ENCODE measurements around the gene SLC9A1. TPM values are rescaled to one million over a fixed set of nuclear protein-coding genes. Genes with fewer than 3 reads are reported as not detected.

Gene SLC9A1
- total and polyA plus RNA-seq, 2 donors (not counting 1 experiment from before 2014, with no cell fraction given) = 7.3 to 22.5 TPM

DNA sequence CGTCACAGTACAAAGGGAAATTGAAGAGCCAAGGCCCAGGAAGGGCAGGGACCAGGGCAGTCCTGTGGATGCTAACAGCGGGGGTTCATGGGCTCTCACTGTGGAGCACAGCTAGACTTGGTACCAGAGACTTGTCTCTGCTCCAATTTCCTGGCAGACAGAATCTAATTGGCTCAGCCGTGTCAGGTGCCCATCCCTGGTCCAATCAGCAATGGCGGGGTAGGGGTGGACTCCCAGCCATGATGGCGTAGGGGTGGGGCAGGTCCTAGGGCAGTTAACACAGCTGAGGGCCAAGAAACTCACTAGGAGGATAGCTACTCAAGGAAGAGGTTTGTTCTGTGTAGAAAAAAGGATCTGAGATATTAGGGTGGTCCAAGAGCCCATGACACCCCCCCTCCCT lies 102.4 kb downstream of the SLC9A1 start:
- ATAC-seq (ENCODE audit: low read depth) (no peak), DNase-seq (no peak)
- H3K27ac ChIP-seq (ENCODE audit: low read length in 2 of 2) = no peak overlapping the region
- intact Hi-C loops (cut with micrococcal nuclease) = no loop called here
- no peak overlapping the region for H3K4me3 ChIP-seq (ENCODE audit: control extremely low read depth in 1 of 5, extremely low read depth in 1 of 5, insufficient read depth in 1 of 5, low read depth in 2 of 5, low read length in 4 of 5)
- H3K36me3 ChIP-seq (replicated peaks in 1 of 2; ENCODE audit: control extremely low read depth in 1 of 2, control insufficient read depth in 1 of 2, extremely low read depth in 1 of 2, insufficient read depth in 2 of 2, low read length in 1 of 2) = no peaks in the 10 kb centered on the region
- H2AFZ ChIP-seq (ENCODE audit: insufficient read depth, low read depth, low read length, poor library complexity, severe bottlenecking) = no peak overlapping the region
- no peak for TF ChIP-seq EZH2 (IDR thresholded peaks at IDR 0.05; ENCODE audit: borderline replicate concordance, insufficient read depth, low read depth, low read length, poor library complexity, severe bottlenecking)
- TF ChIP-seq, protein P1, sequence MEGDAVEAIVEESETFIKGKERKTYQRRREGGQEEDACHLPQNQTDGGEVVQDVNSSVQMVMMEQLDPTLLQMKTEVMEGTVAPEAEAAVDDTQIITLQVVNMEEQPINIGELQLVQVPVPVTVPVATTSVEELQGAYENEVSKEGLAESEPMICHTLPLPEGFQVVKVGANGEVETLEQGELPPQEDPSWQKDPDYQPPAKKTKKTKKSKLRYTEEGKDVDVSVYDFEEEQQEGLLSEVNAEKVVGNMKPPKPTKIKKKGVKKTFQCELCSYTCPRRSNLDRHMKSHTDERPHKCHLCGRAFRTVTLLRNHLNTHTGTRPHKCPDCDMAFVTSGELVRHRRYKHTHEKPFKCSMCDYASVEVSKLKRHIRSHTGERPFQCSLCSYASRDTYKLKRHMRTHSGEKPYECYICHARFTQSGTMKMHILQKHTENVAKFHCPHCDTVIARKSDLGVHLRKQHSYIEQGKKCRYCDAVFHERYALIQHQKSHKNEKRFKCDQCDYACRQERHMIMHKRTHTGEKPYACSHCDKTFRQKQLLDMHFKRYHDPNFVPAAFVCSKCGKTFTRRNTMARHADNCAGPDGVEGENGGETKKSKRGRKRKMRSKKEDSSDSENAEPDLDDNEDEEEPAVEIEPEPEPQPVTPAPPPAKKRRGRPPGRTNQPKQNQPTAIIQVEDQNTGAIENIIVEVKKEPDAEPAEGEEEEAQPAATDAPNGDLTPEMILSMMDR (IDR thresholded peaks at IDR 0.05) = no peak
- H3K27me3 Mint-ChIP-seq = no peaks in the 10 kb centered on the region
- H3K4me1 Mint-ChIP-seq = no peaks in the 10 kb centered on the region
- H3K9me3 ChIP-seq (ENCODE audit: control extremely low read depth in 1 of 3, control insufficient read depth in 2 of 3, insufficient read depth in 1 of 3, low read length in 2 of 3) = peaks cover 0 to 3% (median 0%) of the 10 kb centered on the region in 3 donors
- H3K4me2 ChIP-seq (replicated peaks; ENCODE audit: low read depth, low read length, poor library complexity, severe bottlenecking) = no peak overlapping the region
- no peak overlapping the region for H3K4me3 Mint-ChIP-seq
- no peaks in the 10 kb centered on the region for H3K27me3 ChIP-seq (replicated peaks in 1 of 4; ENCODE audit: control extremely low read depth in 1 of 4, control insufficient read depth in 3 of 4, insufficient read depth in 4 of 4, low read length in 3 of 4)
- no peaks in the 10 kb centered on the region for H3K79me2 ChIP-seq (ENCODE audit: control insufficient read depth, insufficient read depth, low read length)
- H3K9me3 Mint-ChIP-seq (ENCODE audit: insufficient read depth) = no peaks in the 10 kb centered on the region
- H3K27ac Mint-ChIP-seq = no peak overlapping the region
- 97% methylated on average over 5 of the region's 5 CpGs for WGBS (ENCODE audit: insufficient coverage)
- ChIA-PET POLR2A (interaction anchor here (0.5 kb wide), 1 partner anchor 14 kb away, joined by 6 read pairs; no protein-coding TSS in a partner anchor), CTCF (interaction anchor here (0.6 to 5.9 kb wide), 4 partner anchors 8 to 238 kb away, joined by 3 to 61 read pairs (median 4); no protein-coding TSS in a partner anchor)
- no peaks in the 10 kb centered on the region for H4K20me1 ChIP-seq (ENCODE audit: control insufficient read depth, insufficient read depth, low read length, poor library complexity, severe bottlenecking)
- no peak overlapping the region for H3K9ac ChIP-seq (ENCODE audit: low read length)
- H3K4me1 ChIP-seq (ENCODE audit: control insufficient read depth in 2 of 2, insufficient read depth in 2 of 2, low read length in 2 of 2) = no peaks in the 10 kb centered on the region

DNA sequence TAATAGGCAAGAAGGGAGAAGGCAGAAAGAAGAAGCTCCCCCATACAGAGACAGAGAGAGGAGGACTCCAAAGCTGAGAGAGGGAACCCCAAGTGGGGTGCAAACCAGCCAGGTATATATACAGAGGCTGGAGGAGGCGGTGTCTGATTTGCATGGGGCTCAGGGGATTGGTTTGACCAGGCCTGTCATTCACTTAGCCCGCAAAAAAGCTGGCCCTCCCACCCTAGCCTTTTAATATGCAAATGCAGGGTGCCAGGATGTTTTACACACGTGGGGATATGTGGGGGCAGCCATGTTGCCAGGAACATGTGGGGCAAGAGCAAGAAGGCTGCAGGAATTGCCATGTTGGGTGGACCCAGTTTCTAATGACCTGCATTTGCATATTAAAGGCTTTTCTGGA lies 105.3 kb downstream of the SLC9A1 start:
- CTCF ChIA-PET = interaction anchor here (1.0 kb wide), 1 partner anchor 52 kb away, joined by 9 read pairs; no protein-coding TSS in a partner anchor

More for the DNA sequence above, 105.3 kb downstream of the SLC9A1 start:
- Histone ChIP-seq H3K27me3 (replicated peaks in 1 of 4; ENCODE audit: control extremely low read depth in 1 of 4, control insufficient read depth in 3 of 4, insufficient read depth in 4 of 4, low read length in 3 of 4) (peaks cover 0 to 5% (median 0%) of the 10 kb centered on the region in 4 experiments), H2AFZ (ENCODE audit: insufficient read depth, low read depth, low read length, poor library complexity, severe bottlenecking) (no peak overlapping the region), H3K9me3 (ENCODE audit: control extremely low read depth in 1 of 3, control insufficient read depth in 2 of 3, insufficient read depth in 1 of 3, low read length in 2 of 3) (peaks cover 0 to 3% (median 0%) of the 10 kb centered on the region in 3 donors), H3K27ac (ENCODE audit: low read length in 2 of 2) (no peak overlapping the region), H3K36me3 (replicated peaks in 1 of 2; ENCODE audit: control extremely low read depth in 1 of 2, control insufficient read depth in 1 of 2, extremely low read depth in 1 of 2, insufficient read depth in 2 of 2, low read length in 1 of 2) (no peaks in the 10 kb centered on the region), H4K20me1 (ENCODE audit: control insufficient read depth, insufficient read depth, low read length, poor library complexity, severe bottlenecking) (no peaks in the 10 kb centered on the region), H3K4me3 (ENCODE audit: control extremely low read depth in 1 of 5, extremely low read depth in 1 of 5, insufficient read depth in 1 of 5, low read depth in 2 of 5, low read length in 4 of 5) (no peak overlapping the region), H3K9ac (ENCODE audit: low read length) (no peak overlapping the region), H3K4me2 (replicated peaks; ENCODE audit: low read depth, low read length, poor library complexity, severe bottlenecking) (no peak overlapping the region), H3K79me2 (ENCODE audit: control insufficient read depth, insufficient read depth, low read length) (no peaks in the 10 kb centered on the region), H3K4me1 (ENCODE audit: control insufficient read depth in 2 of 2, insufficient read depth in 2 of 2, low read length in 2 of 2) (peaks cover 6 to 12% of the 10 kb centered on the region in 2 donors)
- Mint-ChIP-seq H3K27me3 (no peaks in the 10 kb centered on the region), H3K4me3 (no peak overlapping the region), H3K27ac (no peak overlapping the region), H3K4me1 (peaks cover 12% of the 10 kb centered on the region), H3K9me3 (ENCODE audit: insufficient read depth) (no peaks in the 10 kb centered on the region)
- POLR2A ChIA-PET = no interaction called here
- intact Hi-C loops (cut with micrococcal nuclease) = no loop called here
- no peak for TF ChIP-seq EZH2 (IDR thresholded peaks at IDR 0.05; ENCODE audit: borderline replicate concordance, insufficient read depth, low read depth, low read length, poor library complexity, severe bottlenecking)
- TF ChIP-seq, protein P1 (IDR thresholded peaks at IDR 0.05) = no peak
- no peak for ATAC-seq (ENCODE audit: low read depth)
- 8% methylated on average over 1 of the region's 3 CpGs for WGBS (ENCODE audit: insufficient coverage)
- DNase-seq = no peak
